Colonic mucosa (tissue), 4 donors: ENCODE results near the gene CADPS2. TPM values are rescaled to one million over a fixed set of nuclear protein-coding genes. Genes with fewer than 3 reads are reported as not detected.

Experiments
- DNase-seq: peaks from one replicate; pipeline ENCODE4 v3.0.0-alpha.2; 2020
- H3K27ac ChIP-seq: fragments of 200-600 bp; one replicate; pipeline ENCODE4 v1.8.0; 2021
- H3K27me3 ChIP-seq: fragments of 200-600 bp; one replicate; pipeline ENCODE4 v1.8.0; 2021
- H3K36me3 ChIP-seq: fragments of 200-600 bp; one replicate; pipeline ENCODE4 v1.8.0; 2021
- H3K4me1 ChIP-seq: fragments of 200-600 bp; one replicate; pipeline ENCODE4 v1.8.0; 2021; ENCODE audit warnings: mild to moderate bottlenecking
- H3K4me3 ChIP-seq: fragments of 200-600 bp; one replicate; pipeline ENCODE4 v1.8.0; 2021
- H3K9ac ChIP-seq, 2 donors: one replicate each; pipeline ENCODE4 v1.7.0; 2013; ENCODE audit warnings: control low read depth in 2 of 2, low read depth in 2 of 2, low read length in 2 of 2
- H3K9me3 ChIP-seq: fragments of 200-600 bp; one replicate; pipeline ENCODE4 v1.8.0; 2021
- CTCF ChIP-seq: fragments of 200-600 bp; IDR thresholded peaks from one replicate; pipeline ENCODE4 v1.8.0; 2022; ENCODE audit warnings: antibody characterized with exemption, mild to moderate bottlenecking
- intact Hi-C: fragments of 100-400 bp; cut with DNase I; formaldehyde crosslinking; loops from one replicate; pipeline ENCODE4 v1.14.1; 2022
- total RNA-seq, 2 donors: library from RNA; stranded (reverse); fragmentation: NEBNext Ultra II Directional in 1 of 2; extraction: Animal tissue kit (Norgen Biotek cat#: 25700) in 1 of 2; gene quantifications; one replicate each; pipeline ENCODE4 v1.2.1, GENCODE V29; 2021
- donor health status: healthy.
- donor health status: DM: no; HTN: no; CAD: no.
- donor health status: DM: no; HTN: no; CAD: no.

CADPS2 gene
- total RNA-seq, 2 donors from 2014 or later, result 13.6 to 15.2 TPM

DNA sequence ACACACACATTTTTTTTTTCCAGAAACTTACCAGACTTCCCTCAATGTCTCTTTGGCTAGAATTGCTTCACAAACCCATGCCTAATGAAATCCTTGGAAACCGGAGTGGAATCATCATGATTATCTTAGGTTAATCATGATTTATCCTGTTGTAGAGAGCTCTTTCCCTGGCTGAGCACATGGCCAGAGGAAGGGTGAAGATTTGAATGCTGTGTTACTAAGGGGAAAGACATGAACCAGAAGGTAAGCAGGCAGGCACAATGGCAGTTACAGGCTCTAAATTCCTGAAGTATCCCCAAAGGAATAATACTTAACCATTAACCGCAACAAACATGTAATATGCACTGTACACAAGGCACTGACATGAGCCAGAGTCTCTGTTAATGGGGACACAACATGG, 179.4 kb downstream of the CADPS2 start:
- H3K4me3 ChIP-seq, result no peak overlapping the region
- H3K9ac ChIP-seq, result no peak overlapping the region
- intact Hi-C loops, result no loop called here
- no peaks in the 10 kb centered on the region for H3K36me3 ChIP-seq
- no peak overlapping the region for H3K27ac ChIP-seq
- no peak for DNase-seq
- TF ChIP-seq CTCF, result no peak
- no peaks in the 10 kb centered on the region for H3K27me3 ChIP-seq
- no peaks in the 10 kb centered on the region for H3K9me3 ChIP-seq
- no peaks in the 10 kb centered on the region for H3K4me1 ChIP-seq

GRCh38 chr7:122702872-122703510, 183.3 kb downstream of the CADPS2 start, which contains the start of gene RNF148:
TSS of gene RNF148 (minus strand) at chr7:122702922. CDS start at chr7:122702750, 172 bp downstream.
- no peak within 1 kb of the TSS for H3K4me3 ChIP-seq
- H3K4me1 ChIP-seq, result no peaks in the 10 kb centered on the region
- DNase-seq, result no peak
- H3K9ac ChIP-seq, result no peak within 1 kb of the TSS
- no peaks in the 10 kb centered on the region for H3K9me3 ChIP-seq
- H3K36me3 ChIP-seq, result no peaks in the 10 kb centered on the region
- intact Hi-C loops, result no loop called here
- no peak within 1 kb of the TSS for H3K27ac ChIP-seq
- H3K27me3 ChIP-seq, result no peaks in the 10 kb centered on the region
- no peak for TF ChIP-seq CTCF

GRCh38 chr7:122699017-122699416, 187.2 kb downstream of the CADPS2 start, which contains the start of gene RNF133:
TSS of gene RNF133 (minus strand) at chr7:122699117. CDS start at chr7:122698918, 199 bp downstream.
- Histone ChIP-seq H3K27ac (no peak within 1 kb of the TSS), H3K4me1 (no peaks in the 10 kb centered on the region), H3K9me3 (no peaks in the 10 kb centered on the region), H3K27me3 (no peaks in the 10 kb centered on the region), H3K4me3 (no peak within 1 kb of the TSS), H3K9ac (no peak within 1 kb of the TSS), H3K36me3 (no peaks in the 10 kb centered on the region)
- no peak for DNase-seq
- no peak for TF ChIP-seq CTCF
- intact Hi-C loops, result no loop called here

- Histone ChIP-seq H3K4me1 (no peaks in the 10 kb centered on the region), H3K4me3 (no peak overlapping the region), H3K9me3 (no peaks in the 10 kb centered on the region), H3K27me3 (no peaks in the 10 kb centered on the region), H3K9ac (no peak overlapping the region), H3K27ac (no peak overlapping the region), H3K36me3 (no peaks in the 10 kb centered on the region)
- no peak for TF ChIP-seq CTCF
- intact Hi-C loops, result no loop called here
- DNase-seq, result no peak
Observed at GRCh38 chr7:122695816-122696215, 190.4 kb downstream of the CADPS2 start.

- intact Hi-C loops, result no loop called here
- Histone ChIP-seq H3K27ac (no peak overlapping the region), H3K9me3 (no peaks in the 10 kb centered on the region), H3K4me1 (no peaks in the 10 kb centered on the region), H3K27me3 (no peaks in the 10 kb centered on the region), H3K36me3 (no peaks in the 10 kb centered on the region), H3K4me3 (no peak overlapping the region), H3K9ac (no peak overlapping the region)
- TF ChIP-seq CTCF, result no peak
- no peak for DNase-seq
Observed at GRCh38 chr7:122694697-122695096, 191.6 kb downstream of the CADPS2 start.
